ENCODE measurements around the gene OR51B4. TPM values are rescaled to one million over a fixed set of nuclear protein-coding genes. Genes with fewer than 3 reads are reported as not detected.
"Not testable (repeated sequence)": the region's sequence is repeated elsewhere in the genome, so short reads cannot be mapped to it uniquely, and the experiment has no call there.

The OR51B4 gene
- total RNA-seq, 2 donors from 2014 or later: not detected

DNA sequence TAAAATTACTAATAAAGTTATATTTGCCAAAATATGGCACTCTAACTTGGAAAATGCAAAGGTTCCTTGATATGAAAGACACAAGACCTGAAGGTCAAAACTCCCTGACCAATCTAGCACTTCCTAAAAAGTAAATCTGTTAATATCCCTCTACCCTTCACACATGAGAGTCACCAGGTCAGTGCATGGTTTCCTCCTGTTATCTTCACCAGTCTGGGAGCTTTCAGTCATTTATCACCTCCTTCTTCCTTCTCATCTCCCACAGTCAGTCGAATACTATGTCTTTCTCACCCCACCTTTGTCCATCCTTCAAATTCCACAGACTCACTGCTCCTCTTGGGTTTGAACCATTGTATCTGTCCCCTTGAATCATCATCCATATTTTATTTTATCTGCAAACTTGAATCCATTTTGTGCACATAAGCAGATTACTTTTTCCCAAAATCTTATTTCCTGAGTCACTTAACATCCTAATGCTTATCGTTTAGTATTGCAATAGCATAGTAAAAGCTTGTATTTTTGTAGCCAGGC is 34.6 kb downstream of the OR51B4 start:
- no peak for DNase-seq
- intact Hi-C loops (cut with DNase I): no loop called here
- no peaks in the 10 kb centered on the region for H3K36me3 ChIP-seq
- H3K27ac ChIP-seq: no peak overlapping the region
- TF ChIP-seq, protein P1, sequence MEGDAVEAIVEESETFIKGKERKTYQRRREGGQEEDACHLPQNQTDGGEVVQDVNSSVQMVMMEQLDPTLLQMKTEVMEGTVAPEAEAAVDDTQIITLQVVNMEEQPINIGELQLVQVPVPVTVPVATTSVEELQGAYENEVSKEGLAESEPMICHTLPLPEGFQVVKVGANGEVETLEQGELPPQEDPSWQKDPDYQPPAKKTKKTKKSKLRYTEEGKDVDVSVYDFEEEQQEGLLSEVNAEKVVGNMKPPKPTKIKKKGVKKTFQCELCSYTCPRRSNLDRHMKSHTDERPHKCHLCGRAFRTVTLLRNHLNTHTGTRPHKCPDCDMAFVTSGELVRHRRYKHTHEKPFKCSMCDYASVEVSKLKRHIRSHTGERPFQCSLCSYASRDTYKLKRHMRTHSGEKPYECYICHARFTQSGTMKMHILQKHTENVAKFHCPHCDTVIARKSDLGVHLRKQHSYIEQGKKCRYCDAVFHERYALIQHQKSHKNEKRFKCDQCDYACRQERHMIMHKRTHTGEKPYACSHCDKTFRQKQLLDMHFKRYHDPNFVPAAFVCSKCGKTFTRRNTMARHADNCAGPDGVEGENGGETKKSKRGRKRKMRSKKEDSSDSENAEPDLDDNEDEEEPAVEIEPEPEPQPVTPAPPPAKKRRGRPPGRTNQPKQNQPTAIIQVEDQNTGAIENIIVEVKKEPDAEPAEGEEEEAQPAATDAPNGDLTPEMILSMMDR (IDR thresholded peaks at IDR 0.05): no peak
- H3K4me1 ChIP-seq: no peaks in the 10 kb centered on the region
- H3K27me3 ChIP-seq: no peaks in the 10 kb centered on the region
- H3K9ac ChIP-seq (ENCODE audit: low read depth in 2 of 2, low read length in 2 of 2): no peak overlapping the region
- H3K9me3 ChIP-seq: no peaks in the 10 kb centered on the region
- no peak overlapping the region for H3K4me3 ChIP-seq

DNA sequence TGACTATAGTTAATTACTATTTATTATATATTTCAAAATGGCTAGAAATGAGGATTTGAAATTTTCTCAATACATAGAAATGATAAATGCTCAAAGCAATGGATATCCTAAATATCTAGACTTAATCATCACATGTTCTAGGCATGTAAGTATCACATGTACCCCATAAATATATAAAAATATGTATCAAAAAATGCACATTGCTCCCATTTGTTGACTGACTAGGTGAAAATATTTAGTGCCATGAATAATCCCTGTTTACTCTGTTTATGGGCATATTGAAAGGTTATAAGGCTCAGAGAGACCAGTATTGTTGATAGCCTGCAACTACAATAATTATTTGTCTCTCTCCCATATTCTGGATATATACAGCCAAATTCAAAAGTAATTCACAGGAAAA is 35.1 kb downstream of the OR51B4 start:
- H3K9ac ChIP-seq (ENCODE audit: low read depth in 2 of 2, low read length in 2 of 2): no peak overlapping the region
- no peak for DNase-seq
- no peak overlapping the region for H3K27ac ChIP-seq
- no peak overlapping the region for H3K4me3 ChIP-seq
- intact Hi-C loops (cut with DNase I): no loop called here
- TF ChIP-seq, protein P1 (IDR thresholded peaks at IDR 0.05): no peak
- H3K27me3 ChIP-seq: no peaks in the 10 kb centered on the region
- H3K9me3 ChIP-seq: no peaks in the 10 kb centered on the region
- no peaks in the 10 kb centered on the region for H3K4me1 ChIP-seq
- H3K36me3 ChIP-seq: no peaks in the 10 kb centered on the region

DNA sequence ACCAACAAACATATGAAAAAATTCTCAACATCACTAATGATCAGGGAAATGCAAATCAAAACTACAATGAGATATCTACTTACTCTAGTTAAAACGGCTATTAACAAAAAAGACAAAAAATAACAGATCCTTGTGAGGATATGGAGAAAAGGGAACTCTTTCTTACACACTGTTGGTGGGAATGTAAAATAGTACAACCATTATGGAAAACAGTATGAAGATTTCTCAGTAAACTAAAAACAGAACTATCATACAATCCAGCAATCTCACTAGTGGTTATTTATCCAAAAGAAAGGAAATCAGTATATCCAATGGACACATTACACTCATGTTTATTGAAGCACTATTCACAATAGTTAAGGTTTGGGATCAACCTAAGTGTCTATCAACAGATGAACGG is 35.9 kb downstream of the OR51B4 start:
- intact Hi-C loops (cut with DNase I): no loop called here
- Histone ChIP-seq H3K4me1 (no peaks in the 10 kb centered on the region), H3K27ac (no peak overlapping the region), H3K9ac (ENCODE audit: low read depth in 2 of 2, low read length in 2 of 2) (no peak overlapping the region), H3K36me3 (no peaks in the 10 kb centered on the region), H3K4me3 (no peak overlapping the region), H3K9me3 (no peaks in the 10 kb centered on the region), H3K27me3 (no peaks in the 10 kb centered on the region)
- TF ChIP-seq, protein P1 (IDR thresholded peaks at IDR 0.05): no peak
- DNase-seq: no peak

DNA sequence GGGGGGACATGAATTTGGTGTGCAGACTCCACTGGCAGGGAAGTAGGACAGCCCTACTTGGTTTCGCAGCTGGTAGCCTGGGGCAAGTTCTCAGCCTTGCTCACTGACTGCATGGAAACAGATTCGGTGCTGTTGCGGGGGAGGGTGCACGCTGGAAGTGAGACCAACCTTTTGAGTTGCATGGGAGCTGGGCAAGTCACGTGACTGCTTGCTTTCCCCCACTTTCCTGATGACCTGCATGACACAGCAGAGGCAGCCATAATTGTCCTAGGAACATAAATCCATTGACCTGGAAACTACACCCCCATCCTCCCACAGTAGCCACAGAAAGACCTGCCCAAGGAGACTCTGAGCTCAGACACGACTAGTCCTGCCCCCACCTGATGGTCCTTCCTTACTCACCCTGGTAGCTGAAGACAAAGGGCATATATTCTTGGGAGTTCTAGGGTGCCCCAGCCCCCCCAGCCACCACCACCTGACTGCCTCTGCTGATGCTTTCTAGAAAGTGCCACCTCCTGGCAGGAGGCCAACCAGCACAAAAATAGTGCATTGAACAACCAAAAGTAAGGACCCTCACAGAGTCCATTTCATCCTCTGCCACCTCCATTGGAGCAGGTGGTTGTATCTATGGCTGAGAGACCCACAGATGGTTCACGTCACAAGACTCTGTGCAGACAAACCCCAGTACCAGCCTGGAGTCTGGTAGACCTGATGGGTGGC is 43.0 kb downstream of the OR51B4 start:
- H3K36me3 ChIP-seq: no peaks in the 10 kb centered on the region
- no peaks in the 10 kb centered on the region for H3K4me1 ChIP-seq
- no peaks in the 10 kb centered on the region for H3K27me3 ChIP-seq
- no peak overlapping the region for H3K9ac ChIP-seq (ENCODE audit: low read depth in 2 of 2, low read length in 2 of 2)
- no peak overlapping the region for H3K27ac ChIP-seq
- TF ChIP-seq, protein P1 (IDR thresholded peaks at IDR 0.05): no peak
- H3K4me3 ChIP-seq: no peak overlapping the region
- intact Hi-C loops (cut with DNase I): no loop called here
- no peak for DNase-seq
- no peaks in the 10 kb centered on the region for H3K9me3 ChIP-seq

DNA sequence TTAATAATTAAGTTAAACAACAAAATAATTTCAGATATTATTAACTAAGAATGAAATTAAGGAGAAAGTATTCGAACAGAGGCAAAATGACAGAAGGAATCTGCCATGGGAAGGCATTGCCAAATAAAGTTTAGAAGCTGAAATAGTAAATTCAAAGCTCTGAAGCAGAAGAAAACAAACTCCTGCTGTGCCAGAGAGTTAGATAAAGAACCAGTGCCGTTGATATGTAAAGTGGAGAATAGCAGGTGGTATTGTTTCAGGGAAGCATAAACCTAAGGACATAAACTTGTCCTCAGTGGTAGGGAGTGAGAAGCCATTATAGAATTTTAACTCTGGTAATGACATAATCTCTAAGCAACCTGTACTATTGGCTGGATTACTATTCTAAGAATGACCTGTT is 44.5 kb downstream of the OR51B4 start:
- H3K27me3 ChIP-seq: no peaks in the 10 kb centered on the region
- no peaks in the 10 kb centered on the region for H3K36me3 ChIP-seq
- TF ChIP-seq, protein P1 (IDR thresholded peaks at IDR 0.05): no peak
- intact Hi-C loops (cut with DNase I): no loop called here
- H3K27ac ChIP-seq: no peak overlapping the region
- H3K9ac ChIP-seq (ENCODE audit: low read depth in 2 of 2, low read length in 2 of 2): no peak overlapping the region
- DNase-seq: no peak
- no peaks in the 10 kb centered on the region for H3K9me3 ChIP-seq
- no peak overlapping the region for H3K4me3 ChIP-seq
- H3K4me1 ChIP-seq: no peaks in the 10 kb centered on the region

DNA sequence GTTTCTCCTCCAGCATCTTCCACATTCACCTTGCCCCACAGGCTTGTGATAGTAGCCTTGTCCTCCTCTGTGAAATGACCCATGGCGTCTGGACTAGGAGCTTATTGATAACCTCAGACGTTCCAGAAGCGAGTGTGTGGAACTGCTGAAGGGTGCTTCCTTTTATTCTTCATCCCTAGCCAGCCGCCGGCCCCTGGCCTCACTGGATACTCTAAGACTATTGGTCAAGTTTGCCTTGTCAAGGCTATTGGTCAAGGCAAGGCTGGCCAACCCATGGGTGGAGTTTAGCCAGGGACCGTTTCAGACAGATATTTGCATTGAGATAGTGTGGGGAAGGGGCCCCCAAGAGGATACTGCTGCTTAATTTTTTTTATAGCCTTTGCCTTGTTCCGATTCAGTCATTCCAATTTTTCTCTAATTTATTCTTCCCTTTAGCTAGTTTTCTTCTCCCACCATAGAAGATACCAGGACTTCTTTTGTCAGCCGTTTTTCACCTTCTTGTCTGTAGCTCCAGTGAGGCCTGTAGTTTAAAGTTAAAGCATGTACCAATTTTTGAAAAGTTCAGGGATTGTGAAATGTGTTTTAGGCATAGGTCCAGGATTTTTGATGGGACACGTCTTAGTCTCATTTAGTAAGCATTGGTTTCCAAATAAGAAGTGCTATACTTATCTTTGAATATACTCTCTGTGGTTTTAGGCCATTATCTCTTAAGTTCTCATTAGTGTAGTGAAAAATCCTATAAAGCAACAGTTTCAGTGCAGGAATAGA is 46.9 kb downstream of the OR51B4 start, which contains the start of gene HBG2:
TSS of gene HBG2 (minus strand) at position 136 of the 768 bp plus-strand sequence. CDS start at position 83, 53 bp downstream.
- DNase-seq; H3K27me3 ChIP-seq; intact Hi-C loops (cut with DNase I); H3K4me1 ChIP-seq; H3K9ac ChIP-seq (ENCODE audit: low read depth in 2 of 2, low read length in 2 of 2); H3K36me3 ChIP-seq; H3K4me3 ChIP-seq; H3K27ac ChIP-seq; H3K9me3 ChIP-seq: not testable (repeated sequence)

DNA sequence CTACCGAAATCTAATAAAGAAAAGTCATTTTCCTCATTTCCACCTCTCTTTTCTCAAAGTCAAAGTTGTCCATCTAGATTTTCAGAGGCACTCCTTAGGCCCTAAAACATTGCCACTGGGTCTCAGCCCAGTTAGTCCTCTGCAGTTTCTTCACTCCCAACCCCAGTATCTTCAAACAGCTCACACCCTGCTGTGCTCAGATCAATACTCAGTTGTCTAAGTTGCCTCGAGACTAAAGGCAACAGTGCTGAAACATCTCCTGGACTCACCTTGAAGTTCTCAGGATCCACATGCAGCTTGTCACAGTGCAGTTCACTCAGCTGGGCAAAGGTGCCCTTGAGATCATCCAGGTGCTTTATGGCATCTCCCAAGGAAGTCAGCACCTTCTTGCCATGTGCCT is 47.7 kb downstream of the OR51B4 start:
- H3K4me1 ChIP-seq; H3K27me3 ChIP-seq; H3K27ac ChIP-seq; DNase-seq; H3K9ac ChIP-seq (ENCODE audit: low read depth in 2 of 2, low read length in 2 of 2); H3K9me3 ChIP-seq; intact Hi-C loops (cut with DNase I); H3K36me3 ChIP-seq; H3K4me3 ChIP-seq: not testable (repeated sequence)

DNA sequence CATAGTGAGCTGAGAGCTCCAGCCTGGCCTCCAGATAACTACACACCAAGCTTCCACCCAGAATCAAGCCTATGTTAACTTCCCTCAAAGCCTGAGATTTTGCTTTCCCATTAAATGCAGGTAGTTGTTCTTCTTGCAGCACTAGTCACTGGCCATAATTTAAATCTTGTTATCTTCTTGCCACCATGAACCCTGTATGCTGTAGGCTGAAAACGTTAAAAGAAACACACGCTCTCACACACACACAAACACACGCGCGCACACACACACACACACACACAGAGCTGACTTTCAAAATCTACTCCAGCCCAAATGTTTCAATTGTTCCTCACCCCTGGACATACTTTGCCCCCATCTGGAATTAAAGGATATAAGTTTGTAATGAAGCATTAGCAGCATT is 48.3 kb downstream of the OR51B4 start:
- DNase-seq; H3K36me3 ChIP-seq; H3K9ac ChIP-seq (ENCODE audit: low read depth in 2 of 2, low read length in 2 of 2); H3K27ac ChIP-seq; H3K9me3 ChIP-seq; intact Hi-C loops (cut with DNase I); H3K27me3 ChIP-seq; H3K4me1 ChIP-seq; H3K4me3 ChIP-seq: not testable (repeated sequence)

Data from colonic mucosa (tissue), 4 donors.